ENCODE data around the gene PTGDS. TPM values are rescaled to one million over a fixed set of nuclear protein-coding genes. Genes with fewer than 3 reads are reported as not detected.

Gene PTGDS
- total RNA-seq, 2 experiments from 2014 or later, result not detected

GRCh38 chr9:137023583-137023991 is 46.3 kb downstream of the PTGDS start:
- H3K4me3 Mint-ChIP-seq, result no peak overlapping the region
- no peak overlapping the region for H3K27ac Mint-ChIP-seq
- ChIA-PET POLR2A (no interaction called here), CTCF (interaction anchor here (0.5 to 1.7 kb wide), 3 partner anchors 8 to 293 kb away, joined by 3 to 4 read pairs (median 3); partner anchors contain the start of genes FUT7 and PAXX)
- no peaks in the 10 kb centered on the region for H3K9me3 Mint-ChIP-seq (ENCODE audit: low read depth)
- intact Hi-C loops (cut with DNase I, micrococcal nuclease), result loop anchor here in 1 of 2 experiments (5.0 kb wide), 1 partner anchor 231 kb away; the partner anchor contains the start of gene TMEM141
- ATAC-seq (no peak), DNase-seq (no peak)
- no peaks in the 10 kb centered on the region for H3K36me3 Mint-ChIP-seq (ENCODE audit: low read depth)
- no peaks in the 10 kb centered on the region for H3K27me3 Mint-ChIP-seq
- H3K4me1 Mint-ChIP-seq, result peaks cover 6% of the 10 kb centered on the region

GRCh38 chr9:137025517-137025966 is 48.2 kb downstream of the PTGDS start:
- ATAC-seq (no peak), DNase-seq (no peak)
- H3K4me1 Mint-ChIP-seq, result peaks cover 23% of the 10 kb centered on the region
- no peak overlapping the region for H3K4me3 Mint-ChIP-seq
- CTCF ChIA-PET, result interaction anchor here (2.4 to 2.5 kb wide), 2 partner anchors 10 to 21 kb away, joined by 9 to 10 read pairs; partner anchors contain the start of gene NPDC1
- no peaks in the 10 kb centered on the region for H3K9me3 Mint-ChIP-seq (ENCODE audit: low read depth)
- no peak overlapping the region for H3K27ac Mint-ChIP-seq
- intact Hi-C loops (cut with DNase I, micrococcal nuclease), result loop anchor here in 1 of 2 experiments (5.0 kb wide), 1 partner anchor 42 kb away; no protein-coding TSS in a partner anchor
- no peaks in the 10 kb centered on the region for H3K36me3 Mint-ChIP-seq (ENCODE audit: low read depth)
- POLR2A ChIA-PET, result no interaction called here
- H3K27me3 Mint-ChIP-seq, result no peaks in the 10 kb centered on the region

- Mint-ChIP-seq H3K4me1 (peaks cover 29% of the 10 kb centered on the region), H3K36me3 (ENCODE audit: low read depth) (no peaks in the 10 kb centered on the region)
- POLR2A ChIA-PET, result no interaction called here
Measured at GRCh38 chr9:137026384-137026783, 49.1 kb downstream of the PTGDS start.

GRCh38 chr9:137026828-137027227 is 49.5 kb downstream of the PTGDS start:
- ChIA-PET POLR2A (interaction anchor here (1.0 kb wide), 1 partner anchor 161 kb away, joined by 3 read pairs; no protein-coding TSS in a partner anchor), CTCF (interaction anchor here (0.9 to 2.4 kb wide), 6 partner anchors 8 to 233 kb away, joined by 3 to 10 read pairs (median 4); partner anchors contain the start of genes NPDC1 and SAPCD2)
- no peak for DNase-seq
- Mint-ChIP-seq H3K36me3 (ENCODE audit: low read depth) (no peaks in the 10 kb centered on the region), H3K4me1 (peaks cover 31% of the 10 kb centered on the region), H3K4me3 (peak overlapping the region; percentile 68), H3K27me3 (no peaks in the 10 kb centered on the region), H3K9me3 (ENCODE audit: low read depth) (no peaks in the 10 kb centered on the region), H3K27ac (no peak overlapping the region)
- ATAC-seq, result no peak
- intact Hi-C loops (cut with DNase I, micrococcal nuclease), result loop anchor here in 1 of 2 experiments (5.0 kb wide), 1 partner anchor 40 kb away; no protein-coding TSS in a partner anchor

More at GRCh38 chr9:137026384-137026783, 49.1 kb downstream of the PTGDS start:
- CTCF ChIA-PET, result interaction anchor here (1.0 to 2.5 kb wide), 6 partner anchors 9 to 233 kb away, joined by 3 to 10 read pairs (median 4); partner anchors contain the start of genes NPDC1 and SAPCD2
- DNase-seq (no peak), ATAC-seq (no peak)
- no peak overlapping the region for H3K27ac Mint-ChIP-seq
- H3K9me3 Mint-ChIP-seq (ENCODE audit: low read depth), result no peaks in the 10 kb centered on the region
- H3K4me3 Mint-ChIP-seq, result no peak overlapping the region
- intact Hi-C loops (cut with DNase I, micrococcal nuclease), result loop anchor here in 1 of 2 experiments (5.0 kb wide), 1 partner anchor 41 kb away; no protein-coding TSS in a partner anchor
- H3K27me3 Mint-ChIP-seq, result no peaks in the 10 kb centered on the region

- POLR2A ChIA-PET, result interaction anchor here (1.0 kb wide), 1 partner anchor 160 kb away, joined by 3 read pairs; no protein-coding TSS in a partner anchor
- Mint-ChIP-seq H3K4me3 (peak within 1 kb of the TSS; percentile 68), H3K27ac (peak within 1 kb of the TSS; percentile 42), H3K4me1 (peaks cover 38% of the 10 kb centered on the region), H3K9me3 (ENCODE audit: low read depth) (no peaks in the 10 kb centered on the region), H3K36me3 (ENCODE audit: low read depth) (no peaks in the 10 kb centered on the region), H3K27me3 (no peaks in the 10 kb centered on the region)
- ATAC-seq, result no peak
- intact Hi-C loops (cut with DNase I, micrococcal nuclease), result loop anchor here (1.0 to 5.0 kb wide), 8 partner anchors 19 to 195 kb away; partner anchors contain the start of genes FBXW5 (in 1 of the 2), MAN1B1 (in 1 of the 2), NPDC1 (in 1 of the 2) and PHPT1 (in 1 of the 2)
- no peak for DNase-seq
- CTCF ChIA-PET, result interaction anchor here (0.6 to 4.7 kb wide), 9 partner anchors 8 to 1039 kb away, joined by 3 to 26 read pairs (median 4); partner anchors contain the start of genes MAN1B1 and NPDC1
Measured at GRCh38 chr9:137027369-137028262, 50.3 kb downstream of the PTGDS start, which contains the start of gene ABCA2. TSS of gene ABCA2 (minus strand) at chr9:137028237. CDS start at chr9:137028140, 97 bp downstream.

GRCh38 chr9:137028263-137029057 is 51.2 kb downstream of the PTGDS start:
- POLR2A ChIA-PET, result interaction anchor here (1.0 kb wide), 1 partner anchor 186 kb away, joined by 3 read pairs; the partner anchor contains the start of gene AJM1
- Mint-ChIP-seq H3K36me3 (ENCODE audit: low read depth) (no peaks in the 10 kb centered on the region), H3K27me3 (no peaks in the 10 kb centered on the region), H3K4me1 (peaks cover 42% of the 10 kb centered on the region), H3K4me3 (peak overlapping the region; percentile 60), H3K27ac (peak overlapping the region; percentile 42), H3K9me3 (ENCODE audit: low read depth) (no peaks in the 10 kb centered on the region)
- CTCF ChIA-PET, result interaction anchor here (0.5 to 4.7 kb wide), 37 partner anchors 10 to 1039 kb away, joined by 3 to 26 read pairs (median 4); partner anchors contain the start of genes AJM1, CLIC3, DPP7 and LCN12
- peak; percentile 51 for ATAC-seq
- peak; percentile 84 for DNase-seq
- intact Hi-C loops (cut with DNase I, micrococcal nuclease), result loop anchor here (1.0 to 5.0 kb wide), 9 partner anchors 18 to 194 kb away; partner anchors contain the start of genes FBXW5 (in 1 of the 2), MAN1B1 (in 1 of the 2), NPDC1 (in 1 of the 2) and PHPT1 (in 1 of the 2)

GRCh38 chr9:137029058-137029936 is 52.0 kb downstream of the PTGDS start:
- intact Hi-C loops (cut with DNase I, micrococcal nuclease), result loop anchor here (1.0 to 5.0 kb wide), 3 partner anchors 38 to 194 kb away; partner anchors contain the start of gene RNF208 (in 1 of the 2)
- ChIA-PET POLR2A (interaction anchor here (1.0 to 1.4 kb wide), 2 partner anchors 37 to 187 kb away, joined by 3 read pairs; partner anchors contain the start of genes AJM1 and PAXX), CTCF (interaction anchor here (0.5 to 4.7 kb wide), 41 partner anchors 8 to 331 kb away, joined by 3 to 26 read pairs (median 4); partner anchors contain the start of genes AJM1, CLIC3, DPP7 and LCN12)
- Mint-ChIP-seq H3K4me3 (peak overlapping the region; percentile 60), H3K27ac (peak overlapping the region; percentile 42), H3K36me3 (ENCODE audit: low read depth) (no peaks in the 10 kb centered on the region), H3K4me1 (peaks cover 46% of the 10 kb centered on the region), H3K27me3 (no peaks in the 10 kb centered on the region), H3K9me3 (ENCODE audit: low read depth) (no peaks in the 10 kb centered on the region)
- DNase-seq, result peak; percentile 88
- peak; percentile 52 for ATAC-seq

GRCh38 chr9:137030006-137030405 is 52.7 kb downstream of the PTGDS start:
- DNase-seq (no peak), ATAC-seq (no peak)
- Mint-ChIP-seq H3K4me3 (peak overlapping the region; percentile 60), H3K9me3 (ENCODE audit: low read depth) (no peaks in the 10 kb centered on the region), H3K27me3 (no peaks in the 10 kb centered on the region), H3K36me3 (ENCODE audit: low read depth) (no peaks in the 10 kb centered on the region), H3K27ac (peak overlapping the region; percentile 39), H3K4me1 (peaks cover 53% of the 10 kb centered on the region)
- ChIA-PET POLR2A (interaction anchor here (0.8 to 1.4 kb wide), 3 partner anchors 38 to 211 kb away, joined by 3 read pairs; partner anchors contain the start of genes AJM1, PAXX and TUBB4B), CTCF (interaction anchor here (0.6 to 4.7 kb wide), 31 partner anchors 8 to 331 kb away, joined by 3 to 26 read pairs (median 5); partner anchors contain the start of genes CLIC3, DPP7, LCN12 and MAN1B1)
- intact Hi-C loops (cut with DNase I, micrococcal nuclease), result loop anchor here in 1 of 2 experiments (10.0 kb wide), 1 partner anchor 185 kb away; the partner anchor contains the start of genes AJM1 and PHPT1

Measured in activated CD4-positive, alpha-beta T cell treated with anti-CD3 and anti-CD28 coated beads for 36 hours (primary cell).